IMR-90 (cell line): Measurements from ENCODE around the gene LRSAM1. TPM values are rescaled to one million over a fixed set of nuclear protein-coding genes. Genes with fewer than 3 reads are reported as not detected.

Experiments used
- ATAC-seq: fragments of 200-7000 bp; cut with Tn5 transposase; 2 replicates; pipeline ENCODE4 v1.9.1; 2020; ENCODE audit warnings: low read depth, mild to moderate bottlenecking, moderate library complexity
- BruUV-seq: library from RNA; stranded (reverse); fragments of 400-500 nt; replicated peaks from 2 replicates; lab custom pipeline; 2021; lab: Mats Ljungman, UMichigan
- CTCF ChIA-PET: fragments of 300-600 bp; formaldehyde crosslinking; extraction: SDS; loops from one replicate; lab custom pipeline; 2021; ENCODE audit warnings: antibody characterized with exemption; lab: Yijun Ruan, JAX
- POLR2A ChIA-PET: fragments of 300-600 bp; sonication (Branson Sonifier 250); formaldehyde crosslinking; loops from one replicate; lab custom pipeline; 2022; ENCODE audit warnings: antibody characterized with exemption; ENCODE audit not compliant: unreplicated experiment; lab: Charles Lee
- DNase-seq: peaks from one replicate; pipeline ENCODE4 v3.0.0; 2013
- H2AFZ ChIP-seq: replicated peaks from 2 replicates; pipeline ENCODE3; 2013; ENCODE audit warnings: low read length, mild to moderate bottlenecking; ENCODE audit not compliant: poor library complexity
- H2AK5ac ChIP-seq: 2 replicates; pipeline ENCODE4 v1.6.1; 2013; ENCODE audit warnings: low read depth, low read length, inconsistent platforms
- H2AK9ac ChIP-seq: replicated peaks from 2 replicates; pipeline ENCODE3; 2013; ENCODE audit warnings: mild to moderate bottlenecking, low read depth, low read length, moderate library complexity; ENCODE audit not compliant: poor library complexity
- H2BK120ac ChIP-seq: 2 replicates; pipeline ENCODE4 v1.6.1; 2013; ENCODE audit warnings: low read depth, low read length, inconsistent platforms
- H2BK15ac ChIP-seq: 3 replicates; pipeline ENCODE4 v1.6.1; 2013; ENCODE audit warnings: low read depth, low read length, inconsistent platforms
- H2BK20ac ChIP-seq: 2 replicates; pipeline ENCODE4 v1.6.1; 2013; ENCODE audit warnings: low read depth, mild to moderate bottlenecking, inconsistent platforms, low read length, moderate library complexity
- H2BK5ac ChIP-seq: 2 replicates; pipeline ENCODE4 v1.6.1; 2013; ENCODE audit warnings: mild to moderate bottlenecking, low read depth, low read length, inconsistent platforms; ENCODE audit not compliant: poor library complexity, severe bottlenecking
- H3K14ac ChIP-seq: replicated peaks from 2 replicates; pipeline ENCODE4 v1.6.1; 2013; ENCODE audit warnings: low read depth, low read length, inconsistent platforms
- H3K18ac ChIP-seq: 2 replicates; pipeline ENCODE4 v1.6.1; 2013; ENCODE audit warnings: low read depth, low read length, control low read depth
- H3K23ac ChIP-seq: 2 replicates; pipeline ENCODE4 v1.6.1; 2013; ENCODE audit warnings: low read depth, low read length, inconsistent platforms
- H3K27ac ChIP-seq: 2 replicates; pipeline ENCODE4 v1.5.1; 2013; ENCODE audit warnings: mild to moderate bottlenecking, control low read depth, low read length; ENCODE audit not compliant: insufficient read depth
- H3K27me3 ChIP-seq: 2 replicates; pipeline ENCODE4 v1.6.1; 2013; ENCODE audit warnings: low read length; ENCODE audit not compliant: control insufficient read depth, insufficient read depth
- H3K36me3 ChIP-seq: 2 replicates; pipeline ENCODE4 v1.6.1; 2013; ENCODE audit warnings: low read length, mixed read lengths; ENCODE audit not compliant: control insufficient read depth, insufficient read depth
- H3K4ac ChIP-seq: 2 replicates; pipeline ENCODE4 v1.6.1; 2013; ENCODE audit warnings: low read depth, low read length, inconsistent platforms
- H3K4me1 ChIP-seq: 2 replicates; pipeline ENCODE4 v1.6.1; 2013; ENCODE audit warnings: low read length, mixed read lengths; ENCODE audit not compliant: control insufficient read depth, insufficient read depth
- H3K4me2 ChIP-seq: 2 replicates; pipeline ENCODE4 v1.6.1; 2013; ENCODE audit warnings: low read depth, mild to moderate bottlenecking, control low read depth, low read length, moderate library complexity
- H3K4me3 ChIP-seq: 2 replicates; pipeline ENCODE4 v1.5.1; 2013; ENCODE audit warnings: low read depth, mild to moderate bottlenecking, control low read depth, low read length, moderate library complexity; ENCODE audit not compliant: insufficient read depth
- H3K56ac ChIP-seq: 2 replicates; pipeline ENCODE4 v1.6.1; 2013; ENCODE audit warnings: low read length, inconsistent platforms; ENCODE audit not compliant: insufficient read depth; ENCODE audit errors: extremely low read depth
- H3K79me1 ChIP-seq, 2 experiments: 2 replicates each; pipeline ENCODE4 v1.6.1; 2013; ENCODE audit warnings: low read length in 2 of 2, inconsistent platforms in 1 of 2, low read depth in 1 of 2
- H3K9ac ChIP-seq: 2 replicates; pipeline ENCODE4 v1.6.1; 2013; ENCODE audit warnings: low read depth, low read length, control low read depth
- H3K9me1 ChIP-seq: 2 replicates; pipeline ENCODE4 v1.6.1; 2013; ENCODE audit warnings: low read length, inconsistent platforms; ENCODE audit not compliant: insufficient read depth
- H3K9me3 ChIP-seq: 2 replicates; pipeline ENCODE4 v1.6.1; 2013; ENCODE audit warnings: low read length; ENCODE audit not compliant: control insufficient read depth, insufficient read depth
- H4K20me1 ChIP-seq: 2 replicates; pipeline ENCODE4 v1.6.1; 2013; ENCODE audit warnings: low read length, inconsistent platforms; ENCODE audit not compliant: insufficient read depth
- H4K5ac ChIP-seq: 2 replicates; pipeline ENCODE4 v1.6.1; 2013; ENCODE audit warnings: mild to moderate bottlenecking, low read depth, low read length, control low read depth
- H4K8ac ChIP-seq, 2 experiments: 2 replicates each; pipeline ENCODE4 v1.6.1; 2013; ENCODE audit warnings: low read depth in 2 of 2, low read length in 2 of 2, control low read depth in 1 of 2, inconsistent platforms in 1 of 2
- H4K91ac ChIP-seq: 2 replicates; pipeline ENCODE4 v1.6.1; 2013; ENCODE audit warnings: low read depth, low read length, inconsistent platforms; ENCODE audit not compliant: insufficient read depth
- MAZ ChIP-seq: IDR thresholded peaks from 2 replicates; pipeline ENCODE4 v1.6.1; 2012; ENCODE audit warnings: low read depth, mild to moderate bottlenecking, low read length, improper control_type of control experiment, moderate library complexity, borderline replicate concordance
- MXI1 ChIP-seq: IDR thresholded peaks from 2 replicates; pipeline ENCODE4 v1.6.1; 2012; ENCODE audit warnings: low read depth, mild to moderate bottlenecking, low read length, moderate library complexity, borderline replicate concordance
- whole genome bisulfite sequencing, 2 experiments: methylation state at CpG; one replicate each; pipeline versions ENCODE4 v1.1.5 to v1.1.7; 2013; ENCODE audit warnings: missing lambda C conversion rate in 2 of 2; ENCODE audit not compliant: insufficient read length in 1 of 2; ENCODE audit errors: extremely low coverage in 2 of 2; 5-methylcytosine and 5-hydroxymethylcytosine counted together
- dilution Hi-C: fragments of 300-500 bp; cut with HindIII; formaldehyde crosslinking; loops from one replicate; pipeline ENCODE4 v1.14.3; 2018; ENCODE audit warnings: low sequenced_read_pairs; ENCODE audit not compliant: unreplicated experiment
- in situ Hi-C: fragments of 300-500 bp; cut with MboI; formaldehyde crosslinking; loops from 3 replicates; pipeline ENCODE4 v1.14.3; 2019; ENCODE audit warnings: low sequenced_read_pairs, inconsistent platforms, mixed read lengths
- intact Hi-C: fragments of 100-400 bp; cut with micrococcal nuclease; formaldehyde crosslinking; loops from 2 replicates; pipeline ENCODE4 v1.10.0; 2022
- polyA plus RNA-seq, 3 experiments: library from polyadenylated mRNA; depleted of rRNA; stranded (reverse); fragments of >200 nt; gene quantifications; 2 replicates each; pipeline ENCODE4 v1.2.3, GENCODE V29; 2012; ENCODE audit warnings: low replicate concordance in 1 of 3
- total RNA-seq: library from RNA; depleted of rRNA; stranded (reverse); fragments of >200 nt; gene quantifications from 2 replicates; pipeline ENCODE4 v1.2.3, GENCODE V29; 2012

The LRSAM1 gene
- total and polyA plus RNA-seq, 2 of the 4 experiments (the other 2 are of a cell fraction) = 3.0 to 9.3 TPM

DNA sequence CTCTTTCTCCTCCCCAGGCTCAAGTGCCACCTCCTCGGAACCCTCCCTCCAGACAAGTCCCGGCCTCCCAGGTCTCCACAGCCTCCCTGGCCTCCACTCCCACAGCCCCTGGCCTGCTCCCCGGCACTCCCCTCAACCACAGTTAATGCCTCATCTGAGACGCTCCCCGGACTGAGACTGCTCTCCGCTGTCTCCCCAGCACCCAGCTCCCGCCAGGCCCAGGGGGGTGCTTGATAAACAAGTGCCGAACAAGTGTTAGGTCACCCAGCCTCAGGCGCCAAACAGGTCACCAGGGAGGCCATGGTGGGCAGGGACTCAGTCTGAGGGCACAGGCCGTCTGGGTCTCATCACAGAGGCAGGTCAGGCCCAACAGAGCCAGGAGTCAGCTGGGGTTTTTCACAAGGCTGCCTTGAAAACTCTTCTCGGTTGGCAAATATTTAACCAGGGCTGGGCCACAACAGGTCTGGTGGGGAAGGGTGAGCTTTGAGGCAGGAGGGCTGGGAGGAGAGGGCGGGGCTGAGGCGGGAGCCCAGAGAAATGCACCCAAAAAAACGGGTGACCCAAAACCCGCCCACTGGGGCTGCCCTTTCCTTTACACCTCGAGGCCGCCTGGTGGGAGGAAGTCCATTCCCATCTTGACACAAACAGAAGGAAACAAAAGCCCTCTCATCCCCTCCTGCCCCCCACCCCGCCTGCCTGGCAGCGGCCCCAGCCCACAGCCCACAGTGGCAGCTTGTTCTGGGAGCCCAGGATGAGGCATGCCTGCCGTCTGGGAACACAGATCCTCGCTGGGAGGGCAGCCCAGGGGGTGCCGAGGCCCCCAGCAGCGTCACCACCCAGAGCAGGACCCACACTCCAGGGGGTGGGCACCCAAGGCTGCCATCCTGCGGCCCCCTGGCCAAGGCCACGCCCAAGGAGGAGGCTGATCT, 94.2 kb downstream of the LRSAM1 start:
- H3K14ac ChIP-seq = peak overlapping the region; percentile 78
- H3K23ac ChIP-seq = 0 out of 2 replicates have a peak overlapping the region, but pooled peaks have one; percentile 38
- peak overlapping the region; percentile 78 for H2BK5ac ChIP-seq
- peaks cover 0 to 78% of the 10 kb centered on the region in 2 experiments; a peak in 3 of 4 replicates for H3K79me1 ChIP-seq
- peaks cover 61% of the 10 kb centered on the region for H3K4me1 ChIP-seq
- CTCF ChIA-PET = no interaction called here
- H3K36me3 ChIP-seq = peaks cover 41% of the 10 kb centered on the region
- H2BK15ac ChIP-seq = no peak overlapping the region
- WGBS, 2 experiments = 76% methylated on average over 11 of the region's 25 CpGs; no CpG with 5 or more reads in 1 of the 2 experiments
- H4K91ac ChIP-seq = peak overlapping the region; percentile 36; the same call in 1 of the 2 replicates
- H4K8ac ChIP-seq = peak overlapping the region in 1 of 2 experiments; percentile 71; a peak in 1 of 4 replicates
- peak overlapping the region; percentile 46; the same call in 1 of the 2 replicates for H2BK120ac ChIP-seq
- peaks cover 61% of the 10 kb centered on the region for H3K9me1 ChIP-seq
- peak; percentile 41 for ATAC-seq
- H3K56ac ChIP-seq = no peak overlapping the region
- H3K9me3 ChIP-seq = no peaks in the 10 kb centered on the region
- dilution Hi-C loops = no loop called here
- in situ Hi-C loops = no loop called here
- H2AK9ac ChIP-seq = peak overlapping the region; percentile 92
- TF ChIP-seq MXI1 = no peak
- TF ChIP-seq MAZ = peak; percentile 70; the same call in 1 of the 2 replicates
- peaks cover 96% of the 10 kb centered on the region for H4K20me1 ChIP-seq
- H3K27ac ChIP-seq = peak overlapping the region; percentile 63
- POLR2A ChIA-PET = interaction anchor here (0.7 kb wide), 1 partner anchor 25 kb away, joined by 3 read pairs; no protein-coding TSS in a partner anchor
- peak overlapping the region; percentile 17; the same call in 1 of the 2 replicates for H4K5ac ChIP-seq
- H3K27me3 ChIP-seq = no peaks in the 10 kb centered on the region
- DNase-seq = peak; percentile 56
- peak overlapping the region; percentile 68 for H2AFZ ChIP-seq
- H3K9ac ChIP-seq = no peak overlapping the region
- no peak overlapping the region for H2BK20ac ChIP-seq
- intact Hi-C loops = no loop called here
- peak overlapping the region; percentile 71 for H2AK5ac ChIP-seq
- BruUV-seq = no TSS peak
- no peak overlapping the region for H3K4me3 ChIP-seq
- H3K4me2 ChIP-seq = peak overlapping the region; percentile 19; the same call in 1 of the 2 replicates
- peak overlapping the region; percentile 29; the same call in 1 of the 2 replicates for H3K18ac ChIP-seq
- peak overlapping the region; percentile 73 for H3K4ac ChIP-seq
